Measurements from ENCODE around the gene MAPT. TPM values are rescaled to one million over a fixed set of nuclear protein-coding genes. Genes with fewer than 3 reads are reported as not detected.
A peak's percentile ranks its signal among the peaks of the same experiment; 100 is the strongest.
"Not testable (repeated sequence)": the region's sequence is repeated elsewhere in the genome, so short reads cannot be mapped to it uniquely, and the experiment has no call there.

Gene MAPT
- total and polyA plus RNA-seq, 7 experiments from 2014 or later, result 0.12 to 1.3 (median 0.80) TPM

- no peak for DNase-seq
- H3K27ac Mint-ChIP-seq, result no peak overlapping the region
- H3K27ac ChIP-seq (ENCODE audit: low read depth, low read length), result no peak overlapping the region
- peaks cover 0 to 3% (median 0%) of the 10 kb centered on the region in 7 donors for H3K4me1 Mint-ChIP-seq
- H3K4me3 ChIP-seq (ENCODE audit: low read length), result no peak overlapping the region
- no peak overlapping the region for H3K4me3 Mint-ChIP-seq
- H3K9me3 ChIP-seq (ENCODE audit: control insufficient read depth in 2 of 3, low read length in 3 of 3), result no peaks in the 10 kb centered on the region
- ChIA-PET POLR2A (no interaction called here), CTCF (no interaction called here)
- intact Hi-C loops (cut with micrococcal nuclease), result no loop called here
- H3K36me3 Mint-ChIP-seq, result peaks cover 0 to 4% (median 0%) of the 10 kb centered on the region in 5 donors
- H3K4me1 ChIP-seq (ENCODE audit: control insufficient read depth in 2 of 2, insufficient read depth in 2 of 2, low read length in 2 of 2), result no peaks in the 10 kb centered on the region
- no peak for ATAC-seq
- H3K27me3 Mint-ChIP-seq, result peaks cover 9 to 38% (median 25%) of the 10 kb centered on the region in 5 donors
- H3K36me3 ChIP-seq (ENCODE audit: control insufficient read depth in 2 of 3, insufficient read depth in 3 of 3, low read length in 3 of 3), result no peaks in the 10 kb centered on the region
- no peaks in the 10 kb centered on the region for H3K27me3 ChIP-seq (ENCODE audit: control insufficient read depth in 2 of 2, insufficient read depth in 2 of 2, low read length in 2 of 2)
- H3K9me3 Mint-ChIP-seq, result peaks cover 0 to 3% (median 0%) of the 10 kb centered on the region in 11 donors
Observed at GRCh38 chr17:45857977-45858708, 36.2 kb upstream of the MAPT start.

DNA sequence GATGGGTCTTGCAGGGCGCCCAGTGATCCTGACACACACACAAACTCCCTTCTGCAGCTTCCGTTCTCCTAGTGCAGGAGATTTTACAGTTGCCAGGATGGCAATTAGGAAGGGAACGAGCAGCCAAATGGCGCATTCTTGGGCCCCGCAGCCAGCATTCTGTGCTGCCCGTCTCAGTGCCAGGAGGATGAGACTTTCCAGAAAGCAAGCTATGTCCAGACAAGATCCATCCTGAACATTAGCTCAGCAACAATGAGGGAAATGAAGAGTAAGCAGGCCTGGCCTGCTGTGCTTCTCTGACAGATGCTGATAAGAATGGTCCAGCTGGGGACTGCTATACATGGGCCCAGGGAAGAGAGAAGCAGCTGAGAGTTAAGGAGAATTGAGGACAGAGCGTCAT is 33.2 kb upstream of the MAPT start:
- H3K4me1 Mint-ChIP-seq, result peaks cover 0 to 13% (median 11%) of the 10 kb centered on the region in 7 donors
- peaks cover 4 to 39% (median 27%) of the 10 kb centered on the region in 5 donors for H3K27me3 Mint-ChIP-seq
- intact Hi-C loops (cut with micrococcal nuclease), result no loop called here
- Histone ChIP-seq H3K27me3 (ENCODE audit: control insufficient read depth in 2 of 2, insufficient read depth in 2 of 2, low read length in 2 of 2) (no peaks in the 10 kb centered on the region), H3K4me1 (ENCODE audit: control insufficient read depth in 2 of 2, insufficient read depth in 2 of 2, low read length in 2 of 2) (no peaks in the 10 kb centered on the region), H3K4me3 (ENCODE audit: low read length) (no peak overlapping the region), H3K36me3 (ENCODE audit: control insufficient read depth in 2 of 3, insufficient read depth in 3 of 3, low read length in 3 of 3) (no peaks in the 10 kb centered on the region), H3K27ac (ENCODE audit: low read depth, low read length) (no peak overlapping the region), H3K9me3 (ENCODE audit: control insufficient read depth in 2 of 3, low read length in 3 of 3) (no peaks in the 10 kb centered on the region)
- H3K9me3 Mint-ChIP-seq, result no peaks in the 10 kb centered on the region
- ATAC-seq (no peak), DNase-seq (no peak)
- H3K27ac Mint-ChIP-seq, result no peak overlapping the region
- no peak overlapping the region for H3K4me3 Mint-ChIP-seq
- ChIA-PET CTCF (no interaction called here), POLR2A (no interaction called here)
- no peaks in the 10 kb centered on the region for H3K36me3 Mint-ChIP-seq

DNA sequence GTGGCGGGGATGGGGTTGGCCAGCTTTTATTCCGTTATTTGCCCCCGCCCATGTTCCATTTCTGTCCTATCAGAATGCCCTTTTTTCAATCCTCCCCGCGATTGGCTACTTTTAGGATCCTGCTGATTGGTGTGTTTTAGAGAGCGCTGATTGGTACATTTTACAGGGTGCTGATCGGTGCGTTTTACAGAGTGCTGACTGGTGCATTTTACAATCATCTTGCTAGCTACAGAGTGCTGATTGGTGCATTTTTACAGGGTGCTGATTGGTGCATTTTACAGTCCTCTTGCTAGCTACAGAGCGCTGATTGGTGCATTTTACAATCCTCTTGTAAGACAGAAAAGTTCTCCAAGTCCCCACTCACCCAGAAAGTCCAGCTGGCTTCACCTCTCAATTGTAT is 32.2 kb upstream of the MAPT start:
- POLR2A ChIA-PET; DNase-seq; H3K4me1 ChIP-seq (ENCODE audit: control insufficient read depth in 2 of 2, insufficient read depth in 2 of 2, low read length in 2 of 2); H3K36me3 Mint-ChIP-seq; H3K27me3 ChIP-seq (ENCODE audit: control insufficient read depth in 2 of 2, insufficient read depth in 2 of 2, low read length in 2 of 2); H3K4me3 ChIP-seq (ENCODE audit: low read length); H3K9me3 ChIP-seq (ENCODE audit: control insufficient read depth in 2 of 3, low read length in 3 of 3); H3K36me3 ChIP-seq (ENCODE audit: control insufficient read depth in 2 of 3, insufficient read depth in 3 of 3, low read length in 3 of 3); H3K27ac Mint-ChIP-seq; ATAC-seq; H3K4me3 Mint-ChIP-seq; intact Hi-C loops (cut with micrococcal nuclease); H3K27ac ChIP-seq (ENCODE audit: low read depth, low read length); H3K9me3 Mint-ChIP-seq: not testable (repeated sequence)
- CTCF ChIA-PET, result interaction anchor here (1.2 kb wide), 1 partner anchor 11 kb away, joined by 5 read pairs; no protein-coding TSS in a partner anchor
- Mint-ChIP-seq H3K4me1 (peaks cover 0 to 13% (median 11%) of the 10 kb centered on the region in 7 donors), H3K27me3 (peaks cover 4 to 39% (median 29%) of the 10 kb centered on the region in 5 donors)

- ChIA-PET CTCF (interaction anchor here (1.2 kb wide), 1 partner anchor 12 kb away, joined by 4 read pairs; no protein-coding TSS in a partner anchor), POLR2A (interaction anchor here (0.6 kb wide), 1 partner anchor 496 kb away, joined by 3 read pairs; no protein-coding TSS in a partner anchor)
- H3K4me1 ChIP-seq (ENCODE audit: control insufficient read depth in 2 of 2, insufficient read depth in 2 of 2, low read length in 2 of 2), result no peaks in the 10 kb centered on the region
- peak overlapping the region in 2 of 10 donors; percentile 22 to 59 for H3K4me3 Mint-ChIP-seq
- H3K4me3 ChIP-seq (ENCODE audit: low read length), result no peak overlapping the region
- no peaks in the 10 kb centered on the region for H3K9me3 ChIP-seq (ENCODE audit: control insufficient read depth in 2 of 3, low read length in 3 of 3)
- H3K27me3 ChIP-seq (ENCODE audit: control insufficient read depth in 2 of 2, insufficient read depth in 2 of 2, low read length in 2 of 2), result no peaks in the 10 kb centered on the region
- peak overlapping the region in 2 of 9 donors; percentile 3 to 32 for H3K27ac Mint-ChIP-seq
- intact Hi-C loops (cut with micrococcal nuclease), result no loop called here
- no peaks in the 10 kb centered on the region for H3K36me3 Mint-ChIP-seq
- peaks cover 4 to 37% (median 24%) of the 10 kb centered on the region in 5 donors for H3K27me3 Mint-ChIP-seq
- H3K9me3 Mint-ChIP-seq, result no peaks in the 10 kb centered on the region
- no peak overlapping the region for H3K27ac ChIP-seq (ENCODE audit: low read depth, low read length)
- H3K4me1 Mint-ChIP-seq, result peaks cover 0 to 21% (median 11%) of the 10 kb centered on the region in 7 donors
- ATAC-seq (no peak), DNase-seq (no peak)
- H3K36me3 ChIP-seq (ENCODE audit: control insufficient read depth in 2 of 3, insufficient read depth in 3 of 3, low read length in 3 of 3), result no peaks in the 10 kb centered on the region
Observed at GRCh38 chr17:45863857-45864654, 30.3 kb upstream of the MAPT start.

- H3K27ac Mint-ChIP-seq, result no peak overlapping the region
- H3K4me1 Mint-ChIP-seq, result peaks cover 0 to 25% (median 11%) of the 10 kb centered on the region in 7 donors
- no peaks in the 10 kb centered on the region for H3K9me3 Mint-ChIP-seq
- H3K4me3 Mint-ChIP-seq, result no peak overlapping the region
- CTCF ChIA-PET, result no interaction called here
- POLR2A ChIA-PET, result no interaction called here
- Histone ChIP-seq H3K36me3 (ENCODE audit: control insufficient read depth in 2 of 3, insufficient read depth in 3 of 3, low read length in 3 of 3) (no peaks in the 10 kb centered on the region), H3K27me3 (ENCODE audit: control insufficient read depth in 2 of 2, insufficient read depth in 2 of 2, low read length in 2 of 2) (no peaks in the 10 kb centered on the region), H3K27ac (ENCODE audit: low read depth, low read length) (no peak overlapping the region), H3K4me3 (ENCODE audit: low read length) (no peak overlapping the region), H3K4me1 (ENCODE audit: control insufficient read depth in 2 of 2, insufficient read depth in 2 of 2, low read length in 2 of 2) (no peaks in the 10 kb centered on the region), H3K9me3 (ENCODE audit: control insufficient read depth in 2 of 3, low read length in 3 of 3) (no peaks in the 10 kb centered on the region)
- no peaks in the 10 kb centered on the region for H3K36me3 Mint-ChIP-seq
- peaks cover 0 to 32% (median 11%) of the 10 kb centered on the region in 5 donors for H3K27me3 Mint-ChIP-seq
- intact Hi-C loops (cut with micrococcal nuclease), result no loop called here
- no peak for DNase-seq
- ATAC-seq, result no peak
Observed at GRCh38 chr17:45867171-45867570, 27.2 kb upstream of the MAPT start.

GRCh38 chr17:45867702-45868101 is 26.7 kb upstream of the MAPT start:
- H3K27ac Mint-ChIP-seq, result no peak overlapping the region
- no peaks in the 10 kb centered on the region for H3K9me3 Mint-ChIP-seq
- H3K4me3 ChIP-seq (ENCODE audit: low read length), result no peak overlapping the region
- H3K36me3 ChIP-seq (ENCODE audit: control insufficient read depth in 2 of 3, insufficient read depth in 3 of 3, low read length in 3 of 3), result no peaks in the 10 kb centered on the region
- ChIA-PET POLR2A (no interaction called here), CTCF (no interaction called here)
- no peak overlapping the region for H3K4me3 Mint-ChIP-seq
- intact Hi-C loops (cut with micrococcal nuclease), result no loop called here
- peaks cover 0 to 25% (median 11%) of the 10 kb centered on the region in 7 donors for H3K4me1 Mint-ChIP-seq
- no peaks in the 10 kb centered on the region for H3K4me1 ChIP-seq (ENCODE audit: control insufficient read depth in 2 of 2, insufficient read depth in 2 of 2, low read length in 2 of 2)
- no peaks in the 10 kb centered on the region for H3K9me3 ChIP-seq (ENCODE audit: control insufficient read depth in 2 of 3, low read length in 3 of 3)
- no peak for DNase-seq
- H3K36me3 Mint-ChIP-seq, result no peaks in the 10 kb centered on the region
- peaks cover 0 to 32% (median 11%) of the 10 kb centered on the region in 5 donors for H3K27me3 Mint-ChIP-seq
- no peak overlapping the region for H3K27ac ChIP-seq (ENCODE audit: low read depth, low read length)
- H3K27me3 ChIP-seq (ENCODE audit: control insufficient read depth in 2 of 2, insufficient read depth in 2 of 2, low read length in 2 of 2), result no peaks in the 10 kb centered on the region
- no peak for ATAC-seq

Measured in naive thymus-derived CD4-positive, alpha-beta T cell (primary cell).